CD4-positive, alpha-beta T cell (primary cell): ENCODE results near the gene CELF5. TPM values are rescaled to one million over a fixed set of nuclear protein-coding genes. Genes with fewer than 3 reads are reported as not detected.
"Not testable (repeated sequence)": the region's sequence is repeated elsewhere in the genome, so short reads cannot be mapped to it uniquely, and the experiment has no call there.

Source experiments
- ATAC-seq: fragments of 200-7000 bp; cut with Tn5 transposase; one replicate; pipeline ENCODE4 v1.10.0; 2022; ENCODE audit warnings: mild to moderate bottlenecking; ENCODE audit not compliant: poor library complexity
- CTCF ChIA-PET: fragments of 350-600 bp; sonication (Branson Sonifier 250); formaldehyde crosslinking; loops from one replicate; lab custom pipeline; 2021; ENCODE audit warnings: antibody characterized with exemption, inconsistent platforms; lab: Charles Lee
- POLR2A ChIA-PET: fragments of 350-600 bp; sonication (Branson Sonifier 250); formaldehyde crosslinking; loops from one replicate; lab custom pipeline; 2021; ENCODE audit warnings: antibody characterized with exemption, inconsistent platforms; lab: Charles Lee
- DNase-seq, 14 experiments: peaks; one replicate each; pipeline ENCODE4 v3.0.0-alpha.2; 2013 to 2020; ENCODE audit warnings: mixed read lengths in 2 of 14
- H3K27ac ChIP-seq, 2 donors: one replicate each; pipeline versions ENCODE4 v1.5.1 to v1.7.0; 2013; ENCODE audit warnings: low read length in 2 of 2, low read depth in 1 of 2, mild to moderate bottlenecking in 1 of 2
- H3K27me3 ChIP-seq, 2 experiments: 1 replicate in 1 of 2; 2 replicates in 1 of 2; pipeline versions ENCODE4 v1.6.1 to v1.7.0; 2013; ENCODE audit warnings: low read length in 2 of 2, control low read depth in 1 of 2, mild to moderate bottlenecking in 1 of 2, moderate library complexity in 1 of 2; ENCODE audit not compliant: insufficient read depth in 2 of 2, control insufficient read depth in 1 of 2
- H3K36me3 ChIP-seq: one replicate; pipeline ENCODE4 v1.6.1; 2013; ENCODE audit warnings: low read length, control low read depth; ENCODE audit not compliant: insufficient read depth
- H3K4me1 ChIP-seq: one replicate; pipeline ENCODE4 v1.6.1; 2013; ENCODE audit warnings: low read length, control low read depth; ENCODE audit not compliant: insufficient read depth
- H3K4me3 ChIP-seq: one replicate; pipeline ENCODE4 v1.5.1; 2013; ENCODE audit warnings: mild to moderate bottlenecking, low read length, moderate library complexity
- H3K9me3 ChIP-seq, 2 experiments: 1 replicate in 1 of 2; 2 replicates in 1 of 2; pipeline versions ENCODE4 v1.6.1 to v1.7.0; 2013; ENCODE audit warnings: low read length in 2 of 2, mild to moderate bottlenecking in 2 of 2, control low read depth in 1 of 2, moderate library complexity in 1 of 2; ENCODE audit not compliant: control insufficient read depth in 1 of 2, insufficient read depth in 1 of 2
- H3K27ac Mint-ChIP-seq: one replicate; pipeline ENCODE4 v1.8.0; 2020; ENCODE audit warnings: mixed read lengths
- H3K27me3 Mint-ChIP-seq: one replicate; pipeline ENCODE4 v1.8.0; 2021; ENCODE audit warnings: mixed read lengths
- H3K36me3 Mint-ChIP-seq: one replicate; pipeline ENCODE4 v1.8.0; 2021; ENCODE audit warnings: low read depth, mixed read lengths
- H3K4me1 Mint-ChIP-seq: one replicate; pipeline ENCODE4 v1.8.0; 2021; ENCODE audit warnings: low read depth, mixed read lengths
- H3K4me3 Mint-ChIP-seq: one replicate; pipeline ENCODE4 v1.8.0; 2020; ENCODE audit warnings: mild to moderate bottlenecking, mixed read lengths
- H3K9me3 Mint-ChIP-seq: one replicate; pipeline ENCODE4 v1.8.0; 2020; ENCODE audit warnings: mixed read lengths
- intact Hi-C, 2 experiments: fragments of 100-400 bp; cut with DNase I in 1 of 2; cut with micrococcal nuclease in 1 of 2; formaldehyde crosslinking; loops; one replicate each; pipeline versions ENCODE4 v1.15.1 to v1.9.0; 2023 to 2025; cut with DNase I, micrococcal nuclease
- total RNA-seq, 174 experiments: library from RNA in 2 of 174; stranded (reverse) in 2 of 174; gene quantifications; one replicate each; pipeline ENCODE4 v1.2.3 and lab custom pipeline; 2021 to 2026
- TF ChIP-seq, protein P1 (sequence below): fragments of 200-600 bp; IDR thresholded peaks from one replicate; pipeline ENCODE4 v1.8.0; 2022; ENCODE audit warnings: antibody characterized with exemption, mild to moderate bottlenecking

CELF5 gene
- total RNA-seq, 2 experiments from 2014 or later = 0.36 TPM

- Mint-ChIP-seq H3K4me3 (no peak overlapping the region), H3K36me3 (no peaks in the 10 kb centered on the region), H3K27ac (no peak overlapping the region), H3K4me1 (no peaks in the 10 kb centered on the region), H3K27me3 (no peaks in the 10 kb centered on the region), H3K9me3 (no peaks in the 10 kb centered on the region)
- DNase-seq = no peak
- H3K36me3 ChIP-seq = no peaks in the 10 kb centered on the region
- TF ChIP-seq, protein P1, sequence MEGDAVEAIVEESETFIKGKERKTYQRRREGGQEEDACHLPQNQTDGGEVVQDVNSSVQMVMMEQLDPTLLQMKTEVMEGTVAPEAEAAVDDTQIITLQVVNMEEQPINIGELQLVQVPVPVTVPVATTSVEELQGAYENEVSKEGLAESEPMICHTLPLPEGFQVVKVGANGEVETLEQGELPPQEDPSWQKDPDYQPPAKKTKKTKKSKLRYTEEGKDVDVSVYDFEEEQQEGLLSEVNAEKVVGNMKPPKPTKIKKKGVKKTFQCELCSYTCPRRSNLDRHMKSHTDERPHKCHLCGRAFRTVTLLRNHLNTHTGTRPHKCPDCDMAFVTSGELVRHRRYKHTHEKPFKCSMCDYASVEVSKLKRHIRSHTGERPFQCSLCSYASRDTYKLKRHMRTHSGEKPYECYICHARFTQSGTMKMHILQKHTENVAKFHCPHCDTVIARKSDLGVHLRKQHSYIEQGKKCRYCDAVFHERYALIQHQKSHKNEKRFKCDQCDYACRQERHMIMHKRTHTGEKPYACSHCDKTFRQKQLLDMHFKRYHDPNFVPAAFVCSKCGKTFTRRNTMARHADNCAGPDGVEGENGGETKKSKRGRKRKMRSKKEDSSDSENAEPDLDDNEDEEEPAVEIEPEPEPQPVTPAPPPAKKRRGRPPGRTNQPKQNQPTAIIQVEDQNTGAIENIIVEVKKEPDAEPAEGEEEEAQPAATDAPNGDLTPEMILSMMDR = no peak
- H3K27ac ChIP-seq = no peak overlapping the region
- no peaks in the 10 kb centered on the region for H3K9me3 ChIP-seq
- ChIA-PET CTCF (interaction anchor here (2.5 kb wide), 1 partner anchor 101 kb away, joined by 24 read pairs; no protein-coding TSS in a partner anchor), POLR2A (no interaction called here)
- no peak overlapping the region for H3K4me3 ChIP-seq
- H3K27me3 ChIP-seq = no peaks in the 10 kb centered on the region
- no peaks in the 10 kb centered on the region for H3K4me1 ChIP-seq
- intact Hi-C loops = loop anchor here in 1 of 2 experiments (5.0 kb wide), 1 partner anchor 159 kb away; no protein-coding TSS in a partner anchor
- no peak for ATAC-seq
Measured at GRCh38 chr19:3328743-3329142, 104.3 kb downstream of the CELF5 start.

DNA sequence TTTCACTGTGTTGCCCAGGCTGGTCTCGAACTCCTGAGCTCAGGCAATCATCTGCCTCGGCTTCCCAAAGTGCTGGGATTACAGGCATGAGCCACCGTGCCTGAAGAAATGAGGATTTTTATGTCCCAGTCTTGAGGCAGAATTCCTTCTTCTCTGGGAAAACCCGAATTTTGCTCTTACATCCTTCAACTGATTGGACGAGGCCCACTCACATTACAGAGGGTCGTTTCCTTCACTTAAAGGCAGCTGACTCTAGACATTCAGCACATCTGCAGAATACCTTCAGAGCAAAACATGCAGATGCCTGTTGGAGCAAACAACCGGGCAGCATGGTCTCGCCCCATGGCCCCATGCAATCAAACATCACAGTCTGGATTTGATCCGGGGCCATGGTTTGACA, 105.6 kb downstream of the CELF5 start:
- POLR2A ChIA-PET = no interaction called here
- CTCF ChIA-PET = no interaction called here

DNA sequence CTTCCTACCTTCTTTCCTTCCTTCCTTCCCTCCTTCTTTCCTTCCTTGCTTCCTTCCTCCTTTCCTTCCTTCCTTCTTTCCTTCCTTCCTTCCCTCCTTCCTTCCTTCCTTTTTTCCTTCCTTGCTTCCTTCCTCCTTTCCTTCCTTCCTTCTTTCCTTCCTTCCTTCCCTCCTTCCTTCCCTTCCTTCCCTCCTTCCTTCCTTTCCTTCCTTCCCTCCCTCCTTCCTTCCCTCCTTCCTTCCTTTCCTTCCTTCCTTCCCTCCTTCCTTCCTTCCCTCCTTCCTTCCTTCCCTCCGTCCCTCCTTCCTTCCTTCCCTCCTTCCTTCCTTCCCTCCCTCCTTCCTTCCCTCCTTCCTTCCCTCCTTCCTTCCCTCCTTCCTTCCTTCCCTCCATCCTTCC, 107.8 kb downstream of the CELF5 start:
- H3K27ac ChIP-seq, H3K4me1 ChIP-seq, H3K4me1 Mint-ChIP-seq, ATAC-seq, H3K9me3 ChIP-seq, CTCF ChIA-PET, H3K4me3 Mint-ChIP-seq, DNase-seq, POLR2A ChIA-PET, H3K36me3 ChIP-seq, H3K9me3 Mint-ChIP-seq, H3K27ac Mint-ChIP-seq, H3K27me3 Mint-ChIP-seq, H3K4me3 ChIP-seq, H3K36me3 Mint-ChIP-seq, H3K27me3 ChIP-seq, intact Hi-C loops: not testable (repeated sequence)

More for the DNA sequence above, 105.6 kb downstream of the CELF5 start:
- TF ChIP-seq, protein P1 = no peak
- Mint-ChIP-seq H3K4me1 (no peaks in the 10 kb centered on the region), H3K27ac (no peak overlapping the region), H3K27me3 (no peaks in the 10 kb centered on the region), H3K36me3 (no peaks in the 10 kb centered on the region), H3K4me3 (no peak overlapping the region), H3K9me3 (no peaks in the 10 kb centered on the region)
- H3K4me3 ChIP-seq = no peak overlapping the region
- H3K9me3 ChIP-seq = no peaks in the 10 kb centered on the region
- H3K36me3 ChIP-seq = no peaks in the 10 kb centered on the region
- H3K27me3 ChIP-seq = no peaks in the 10 kb centered on the region
- intact Hi-C loops = no loop called here
- no peak overlapping the region for H3K27ac ChIP-seq
- ATAC-seq (no peak), DNase-seq (no peak)
- no peaks in the 10 kb centered on the region for H3K4me1 ChIP-seq

DNA sequence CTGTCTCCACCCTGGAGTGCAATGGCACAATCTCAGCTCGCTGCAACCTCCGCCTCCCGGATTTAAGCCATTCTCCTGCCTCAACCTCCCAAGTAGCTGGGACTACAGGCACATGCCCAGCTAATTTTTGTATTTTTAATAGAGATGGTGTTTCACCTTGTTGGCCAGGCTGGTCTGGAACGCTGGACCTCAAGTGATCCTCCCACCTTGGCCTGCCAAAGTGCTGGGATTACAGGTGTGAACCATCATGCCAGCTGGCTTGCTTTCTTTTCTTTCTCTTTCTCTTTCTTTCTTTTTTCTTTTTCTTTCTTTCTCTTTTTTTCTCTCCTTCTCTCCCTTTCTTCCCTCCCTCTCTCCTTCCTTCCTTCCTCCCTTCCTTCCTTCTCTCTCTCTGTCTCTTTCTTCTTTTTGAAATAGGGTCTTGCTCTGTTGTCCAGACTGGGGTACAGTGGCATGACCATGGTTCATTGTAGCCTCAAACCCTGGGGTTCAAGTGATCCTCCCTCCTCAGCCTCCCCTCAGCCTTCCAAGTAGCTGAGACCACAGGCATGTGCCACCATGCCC, 108.6 kb downstream of the CELF5 start:
- Mint-ChIP-seq H3K4me3 (no peak overlapping the region), H3K4me1 (peaks cover 4% of the 10 kb centered on the region), H3K9me3 (no peaks in the 10 kb centered on the region), H3K27ac (peak overlapping the region; percentile 49), H3K36me3 (no peaks in the 10 kb centered on the region), H3K27me3 (no peaks in the 10 kb centered on the region)
- H3K36me3 ChIP-seq = no peaks in the 10 kb centered on the region
- ChIA-PET POLR2A (no interaction called here), CTCF (no interaction called here)
- no peak overlapping the region for H3K27ac ChIP-seq
- intact Hi-C loops = no loop called here
- no peak for ATAC-seq
- H3K27me3 ChIP-seq = no peaks in the 10 kb centered on the region
- peaks cover 8% of the 10 kb centered on the region for H3K4me1 ChIP-seq
- no peak for DNase-seq
- no peak overlapping the region for H3K4me3 ChIP-seq
- TF ChIP-seq, protein P1 = no peak
- H3K9me3 ChIP-seq = no peaks in the 10 kb centered on the region
